K562 (cell line): ENCODE measurements around the gene CTTNBP2NL. TPM values are rescaled to one million over a fixed set of nuclear protein-coding genes. Genes with fewer than 3 reads are reported as not detected.

ENCODE experiments used
- CBX1 ChIP-seq: sonication (generic); IDR thresholded peaks from 2 replicates; pipeline ENCODE4 v1.6.1; 2016; ENCODE audit warnings: antibody characterized with exemption, low read depth, mild to moderate bottlenecking
- CBX3 ChIP-seq, 2 experiments: IDR thresholded peaks; 1 replicate in 1 of 2; 2 replicates in 1 of 2; pipeline ENCODE4 v1.6.1; 2012; ENCODE audit warnings: inconsistent platforms in 2 of 2, low read length in 2 of 2, borderline replicate concordance in 1 of 2, control low read depth in 1 of 2
- CREM ChIP-seq: IDR thresholded peaks from 2 replicates; pipeline ENCODE4 v1.6.1; 2014; ENCODE audit warnings: antibody characterized with exemption, low read depth
- DEAF1 ChIP-seq: fragments of 450-650 bp; formaldehyde crosslinking; IDR thresholded peaks from 2 replicates; pipeline ENCODE4 v1.4.0; 2020; ENCODE audit warnings: mild to moderate bottlenecking, moderate library complexity
- FOXO4 ChIP-seq: fragments of 450-650 bp; formaldehyde crosslinking; IDR thresholded peaks from 2 replicates; pipeline ENCODE4 v1.4.0; 2020; ENCODE audit warnings: mild to moderate bottlenecking, moderate library complexity
- HIVEP1 ChIP-seq: fragments of 250-450 bp; sonication (Bioruptor Pico); IDR thresholded peaks from 2 replicates; pipeline ENCODE4 v1.4.0; 2020; ENCODE audit warnings: mild to moderate bottlenecking
- KDM4B ChIP-seq, 2 experiments: fragments of 450-650 bp in 1 of 2; sonication (generic) in 1 of 2; IDR thresholded peaks; 2 replicates each; pipeline ENCODE4 v1.6.1; 2016 to 2017; ENCODE audit warnings: borderline replicate concordance in 2 of 2, antibody characterized with exemption in 1 of 2, low read depth in 1 of 2, mild to moderate bottlenecking in 1 of 2
- MEF2A ChIP-seq: IDR thresholded peaks from 2 replicates; pipeline ENCODE4 v1.6.1; 2011; ENCODE audit warnings: low read depth, mild to moderate bottlenecking, low read length, moderate library complexity; ENCODE audit not compliant: control insufficient read depth
- NCOR1 ChIP-seq: fragments of 450-650 bp; IDR thresholded peaks from 2 replicates; pipeline ENCODE4 v1.6.1; 2016; ENCODE audit warnings: mild to moderate bottlenecking, moderate library complexity
- PHB2 ChIP-seq: fragments of 450-650 bp; IDR thresholded peaks from 2 replicates; pipeline ENCODE4 v1.6.1; 2017; ENCODE audit warnings: low read depth
- PHF21A ChIP-seq: fragments of 450-650 bp; IDR thresholded peaks from 2 replicates; pipeline ENCODE4 v1.6.1; 2017; ENCODE audit warnings: low read depth, borderline replicate concordance
- POLR3A ChIP-seq: IDR thresholded peaks from 2 replicates; pipeline ENCODE4 v1.6.1; 2011; ENCODE audit warnings: borderline replicate concordance, mild to moderate bottlenecking, moderate library complexity; ENCODE audit not compliant: insufficient read length, insufficient read depth; ENCODE audit errors: extremely low read depth
- RFX1 ChIP-seq: fragments of 450-650 bp; IDR thresholded peaks from 2 replicates; pipeline ENCODE4 v1.6.1; 2016; ENCODE audit warnings: mild to moderate bottlenecking, moderate library complexity
- SIRT6 ChIP-seq: IDR thresholded peaks from one replicate; pipeline ENCODE4 v1.6.1; 2012; ENCODE audit warnings: low read depth, mild to moderate bottlenecking, control low read depth, inconsistent platforms, low read length, moderate library complexity
- SMAD1 ChIP-seq: fragments of 150-350 bp; IDR thresholded peaks from 2 replicates; pipeline ENCODE4 v1.6.1; 2014; ENCODE audit warnings: low read length, low read depth; ENCODE audit not compliant: partially characterized antibody
- SOX6 ChIP-seq: fragments of 450-650 bp; IDR thresholded peaks from 2 replicates; pipeline ENCODE4 v1.6.1; 2014; ENCODE audit warnings: mild to moderate bottlenecking
- STAT5B ChIP-seq: fragments of 250-450 bp; sonication (Bioruptor Pico); IDR thresholded peaks from 2 replicates; pipeline ENCODE4 v1.8.0; 2021; ENCODE audit warnings: mild to moderate bottlenecking, inconsistent platforms
- TARDBP ChIP-seq: fragments of 450-650 bp; IDR thresholded peaks from 2 replicates; pipeline ENCODE4 v1.6.1; 2016
- TEAD4 ChIP-seq, 2 experiments: sonication (generic) in 1 of 2; formaldehyde crosslinking in 1 of 2; IDR thresholded peaks; 2 replicates each; pipeline versions ENCODE4 v1.6.1 to v1.8.0; 2012 to 2022; ENCODE audit warnings: borderline replicate concordance in 1 of 2, inconsistent platforms in 1 of 2, low read length in 1 of 2, mild to moderate bottlenecking in 1 of 2, missing genetic modification reagents in 1 of 2
- ZBTB33 ChIP-seq: sonication (generic); formaldehyde crosslinking; IDR thresholded peaks from 2 replicates; pipeline ENCODE4 v1.8.1; 2023; ENCODE audit warnings: mild to moderate bottlenecking, missing genetic modification reagents
- ZNF280A ChIP-seq: fragments of 450-650 bp; IDR thresholded peaks from 2 replicates; pipeline ENCODE4 v1.6.1; 2018; ENCODE audit warnings: mild to moderate bottlenecking, low read depth; ENCODE audit not compliant: partially characterized antibody
- ZNF431 ChIP-seq: sonication (generic); formaldehyde crosslinking; IDR thresholded peaks from 2 replicates; pipeline ENCODE4 v1.8.0; 2022; ENCODE audit warnings: mild to moderate bottlenecking, missing genetic modification reagents
- polyA plus RNA-seq, 8 experiments: library from polyadenylated mRNA; depleted of rRNA in 4 of 8; stranded (reverse) in 5 of 8; unstranded in 3 of 8; fragments of >200 nt; fragmentation: Nextera tagmentation in 2 of 8; fragmentation: Illumina TruSeq in 1 of 8; extraction: Ambion mirVana in 2 of 8; extraction: Trizol in 1 of 8; gene quantifications; 2 replicates each; pipeline versions ENCODE4 v1.2.1 to v1.2.3, GENCODE V29; 2011 to 2014; ENCODE audit warnings: inconsistent platforms in 1 of 8, missing spikeins in 1 of 8
- total RNA-seq, 7 experiments: library from RNA; depleted of rRNA in 6 of 7; stranded (reverse); fragments of >200 nt in 6 of 7; fragmentation: Illumina TruSeq in 2 of 7; extraction: Trizol in 2 of 7; gene quantifications; 2 replicates each; pipeline versions ENCODE4 v1.2.1 to v1.2.3, GENCODE V29; 2011 to 2021; ENCODE audit warnings: low replicate concordance in 1 of 7

Gene CTTNBP2NL
- total and polyA plus RNA-seq, 9 of the 15 experiments (the other 6 are each of a cell fraction or from before 2014, with no cell fraction given), result 0.27 to 1.4 (median 0.62) TPM

- TF ChIP-seq ZBTB33 (CRISPR knock-in tag) (peak; percentile 96), DEAF1 (CRISPR knock-in tag) (peak; percentile 81), PHB2 (no peak), RFX1 (no peak), HIVEP1 (CRISPR knock-in tag) (peak; percentile 8; the same call in 1 of the 2 replicates), PHF21A (no peak), FOXO4 (CRISPR knock-in tag) (no peak), TEAD4 (IDR thresholded peaks at IDR 0.05; ENCODE audit: low read length) (peak; percentile 52), TEAD4 (CRISPR knock-in tag; IDR thresholded peaks at IDR 0.05; ENCODE audit: borderline replicate concordance) (peak; percentile 91; the same call in 1 of the 2 replicates), KDM4B (IDR thresholded peaks at IDR 0.05; ENCODE audit: borderline replicate concordance in 2 of 2, low read depth in 1 of 2) (no peak; a peak in 1 of 4 replicates), POLR3A (no peak), ZNF431 (CRISPR knock-in tag) (peak; percentile 89), SOX6 (peak; percentile 65; the same call in 1 of the 2 replicates), CREM (peak; percentile 75), MEF2A (0 out of 2 replicates have a peak, but pooled peaks have one; percentile 19), NCOR1 (no peak), SMAD1 (peak; percentile 51), STAT5B (no peak), ZNF280A (no peak), TARDBP (0 out of 2 replicates have a peak, but pooled peaks have one; percentile 67), SIRT6 (no peak), CBX1 (0 out of 2 replicates have a peak, but pooled peaks have one; percentile 55), CBX3 (IDR thresholded peaks at IDR 0.05; ENCODE audit: borderline replicate concordance in 1 of 2, low read length in 2 of 2) (peak in 1 of 2 experiments; percentile 72; a peak in 1 of 3 replicates)
Observed at GRCh38 chr1:112466078-112466660, 70.2 kb downstream of the CTTNBP2NL start (continued).
